HUES48 (cell line): ENCODE measurements around the gene FRMD6.

Experiments
- H3K27ac ChIP-seq: one replicate; pipeline ENCODE4 v1.7.0; 2013; ENCODE audit warnings: low read depth, low read length, inconsistent platforms
- H3K27me3 ChIP-seq: 2 replicates; pipeline ENCODE4 v1.6.1; 2013; ENCODE audit warnings: mild to moderate bottlenecking, low read length; ENCODE audit not compliant: control insufficient read depth, insufficient read depth
- H3K36me3 ChIP-seq: 2 replicates; pipeline ENCODE4 v1.6.1; 2013; ENCODE audit warnings: low read length; ENCODE audit not compliant: control insufficient read depth, insufficient read depth
- H3K4me1 ChIP-seq: 2 replicates; pipeline ENCODE4 v1.6.1; 2013; ENCODE audit warnings: mild to moderate bottlenecking, low read length; ENCODE audit not compliant: control insufficient read depth, insufficient read depth
- H3K4me3 ChIP-seq: 2 replicates; pipeline ENCODE4 v1.5.1; 2013; ENCODE audit warnings: mild to moderate bottlenecking, low read depth, low read length
- H3K9ac ChIP-seq: 2 replicates; pipeline ENCODE4 v1.6.1; 2013; ENCODE audit warnings: mild to moderate bottlenecking, low read depth, low read length, moderate library complexity
- H3K9me3 ChIP-seq: 2 replicates; pipeline ENCODE4 v1.6.1; 2013; ENCODE audit warnings: low read length; ENCODE audit not compliant: control insufficient read depth, insufficient read depth

The FRMD6 gene

GRCh38 chr14:51692646-51693045 is 40.9 kb downstream of the FRMD6 start:
- no peak overlapping the region for H3K9ac ChIP-seq
- H3K9me3 ChIP-seq, result no peaks in the 10 kb centered on the region
- H3K27me3 ChIP-seq, result no peaks in the 10 kb centered on the region
- no peak overlapping the region for H3K27ac ChIP-seq
- H3K36me3 ChIP-seq, result peaks cover 4% of the 10 kb centered on the region; the same call in 1 of the 2 replicates
- H3K4me3 ChIP-seq, result no peak overlapping the region
- no peaks in the 10 kb centered on the region for H3K4me1 ChIP-seq

GRCh38 chr14:51697848-51698247 is 46.1 kb downstream of the FRMD6 start:
- H3K9me3 ChIP-seq, result no peaks in the 10 kb centered on the region
- no peaks in the 10 kb centered on the region for H3K36me3 ChIP-seq
- peaks cover 6% of the 10 kb centered on the region; the same call in 1 of the 2 replicates for H3K4me1 ChIP-seq
- no peaks in the 10 kb centered on the region for H3K27me3 ChIP-seq
- no peak overlapping the region for H3K27ac ChIP-seq
- no peak overlapping the region for H3K9ac ChIP-seq
- H3K4me3 ChIP-seq, result no peak overlapping the region

- Histone ChIP-seq H3K4me3 (no peak overlapping the region), H3K27me3 (no peaks in the 10 kb centered on the region), H3K9me3 (no peaks in the 10 kb centered on the region), H3K9ac (no peak overlapping the region), H3K27ac (no peak overlapping the region), H3K36me3 (peaks cover 6% of the 10 kb centered on the region), H3K4me1 (peaks cover 33% of the 10 kb centered on the region)
Observed at GRCh38 chr14:51701951-51702350, 50.2 kb downstream of the FRMD6 start.

- H3K4me1 ChIP-seq, result peaks cover 33% of the 10 kb centered on the region
- H3K4me3 ChIP-seq, result no peak overlapping the region
- H3K36me3 ChIP-seq, result peaks cover 13% of the 10 kb centered on the region
- H3K9me3 ChIP-seq, result no peaks in the 10 kb centered on the region
- H3K9ac ChIP-seq, result no peak overlapping the region
- peak overlapping the region; percentile 78 for H3K27ac ChIP-seq
- no peaks in the 10 kb centered on the region for H3K27me3 ChIP-seq
Observed at GRCh38 chr14:51703787-51704186, 52.1 kb downstream of the FRMD6 start.

- peak overlapping the region; percentile 78 for H3K27ac ChIP-seq
- H3K27me3 ChIP-seq, result no peaks in the 10 kb centered on the region
- H3K9me3 ChIP-seq, result no peaks in the 10 kb centered on the region
- peaks cover 13% of the 10 kb centered on the region for H3K36me3 ChIP-seq
- H3K4me3 ChIP-seq, result no peak overlapping the region
- H3K4me1 ChIP-seq, result peaks cover 38% of the 10 kb centered on the region
- no peak overlapping the region for H3K9ac ChIP-seq
Observed at GRCh38 chr14:51704545-51704944, 52.8 kb downstream of the FRMD6 start.

- peaks cover 34% of the 10 kb centered on the region for H3K4me1 ChIP-seq
- H3K27me3 ChIP-seq, result no peaks in the 10 kb centered on the region
- H3K4me3 ChIP-seq, result no peak overlapping the region
- H3K9me3 ChIP-seq, result no peaks in the 10 kb centered on the region
- H3K27ac ChIP-seq, result no peak overlapping the region
- H3K36me3 ChIP-seq, result peaks cover 19% of the 10 kb centered on the region
- no peak overlapping the region for H3K9ac ChIP-seq
Observed at GRCh38 chr14:51707327-51707726, 55.6 kb downstream of the FRMD6 start.

GRCh38 chr14:51711505-51711904 is 59.8 kb downstream of the FRMD6 start:
- Histone ChIP-seq H3K27me3 (no peaks in the 10 kb centered on the region), H3K9ac (no peak overlapping the region), H3K4me3 (no peak overlapping the region), H3K36me3 (peaks cover 14% of the 10 kb centered on the region; the same call in 1 of the 2 replicates), H3K4me1 (peaks cover 17% of the 10 kb centered on the region), H3K27ac (no peak overlapping the region), H3K9me3 (no peaks in the 10 kb centered on the region)

GRCh38 chr14:51715250-51715649 is 63.5 kb downstream of the FRMD6 start:
- Histone ChIP-seq H3K27me3 (no peaks in the 10 kb centered on the region), H3K36me3 (peaks cover 30% of the 10 kb centered on the region), H3K4me1 (peaks cover 27% of the 10 kb centered on the region), H3K9ac (no peak overlapping the region), H3K27ac (no peak overlapping the region), H3K4me3 (no peak overlapping the region), H3K9me3 (no peaks in the 10 kb centered on the region)

GRCh38 chr14:51715742-51716141 is 64.0 kb downstream of the FRMD6 start:
- H3K4me3 ChIP-seq, result no peak overlapping the region
- no peaks in the 10 kb centered on the region for H3K27me3 ChIP-seq
- H3K36me3 ChIP-seq, result peaks cover 34% of the 10 kb centered on the region
- H3K9me3 ChIP-seq, result no peaks in the 10 kb centered on the region
- H3K9ac ChIP-seq, result no peak overlapping the region
- H3K4me1 ChIP-seq, result peaks cover 27% of the 10 kb centered on the region
- no peak overlapping the region for H3K27ac ChIP-seq

- H3K36me3 ChIP-seq, result peaks cover 36% of the 10 kb centered on the region
- no peaks in the 10 kb centered on the region for H3K27me3 ChIP-seq
- H3K4me3 ChIP-seq, result no peak overlapping the region
- H3K9me3 ChIP-seq, result no peaks in the 10 kb centered on the region
- H3K4me1 ChIP-seq, result peaks cover 27% of the 10 kb centered on the region
- no peak overlapping the region for H3K9ac ChIP-seq
- no peak overlapping the region for H3K27ac ChIP-seq
Observed at GRCh38 chr14:51716610-51717009, 64.9 kb downstream of the FRMD6 start.

- Histone ChIP-seq H3K4me1 (peaks cover 27% of the 10 kb centered on the region), H3K27ac (no peak overlapping the region), H3K36me3 (peaks cover 43% of the 10 kb centered on the region), H3K9me3 (no peaks in the 10 kb centered on the region), H3K4me3 (no peak overlapping the region), H3K9ac (no peak overlapping the region), H3K27me3 (no peaks in the 10 kb centered on the region)
Observed at GRCh38 chr14:51717766-51718165, 66.1 kb downstream of the FRMD6 start.

GRCh38 chr14:51719955-51720354 is 68.2 kb downstream of the FRMD6 start:
- no peak overlapping the region for H3K27ac ChIP-seq
- H3K4me3 ChIP-seq, result no peak overlapping the region
- no peaks in the 10 kb centered on the region for H3K9me3 ChIP-seq
- H3K4me1 ChIP-seq, result peaks cover 27% of the 10 kb centered on the region
- peaks cover 58% of the 10 kb centered on the region for H3K36me3 ChIP-seq
- no peak overlapping the region for H3K9ac ChIP-seq
- no peaks in the 10 kb centered on the region for H3K27me3 ChIP-seq
